Choroid plexus epithelial cell (primary cell): ENCODE results near the gene XXYLT1.
"Not testable (repeated sequence)": the region's sequence is repeated elsewhere in the genome, so short reads cannot be mapped to it uniquely, and the experiment has no call there.

Experiments used
- DNase-seq: peaks from one replicate; pipeline ENCODE4 v3.0.0-alpha.2; 2010; ENCODE audit warnings: low read depth
- H3K4me3 ChIP-seq: 2 replicates; pipeline ENCODE4 v1.5.1; 2011; ENCODE audit warnings: low read depth, mild to moderate bottlenecking, control low read depth, low read length, moderate library complexity
- TF ChIP-seq, protein P1 (sequence below): conservative IDR thresholded peaks from 2 replicates; pipeline ENCODE4 v1.5.1; 2011; ENCODE audit warnings: low read depth, mild to moderate bottlenecking, control low read depth, inconsistent platforms, low read length, moderate library complexity

Gene XXYLT1

GRCh38 chr3:195096484-195097330 is 174.3 kb downstream of the XXYLT1 start:
- no peak overlapping the region for H3K4me3 ChIP-seq
- TF ChIP-seq, protein P1, sequence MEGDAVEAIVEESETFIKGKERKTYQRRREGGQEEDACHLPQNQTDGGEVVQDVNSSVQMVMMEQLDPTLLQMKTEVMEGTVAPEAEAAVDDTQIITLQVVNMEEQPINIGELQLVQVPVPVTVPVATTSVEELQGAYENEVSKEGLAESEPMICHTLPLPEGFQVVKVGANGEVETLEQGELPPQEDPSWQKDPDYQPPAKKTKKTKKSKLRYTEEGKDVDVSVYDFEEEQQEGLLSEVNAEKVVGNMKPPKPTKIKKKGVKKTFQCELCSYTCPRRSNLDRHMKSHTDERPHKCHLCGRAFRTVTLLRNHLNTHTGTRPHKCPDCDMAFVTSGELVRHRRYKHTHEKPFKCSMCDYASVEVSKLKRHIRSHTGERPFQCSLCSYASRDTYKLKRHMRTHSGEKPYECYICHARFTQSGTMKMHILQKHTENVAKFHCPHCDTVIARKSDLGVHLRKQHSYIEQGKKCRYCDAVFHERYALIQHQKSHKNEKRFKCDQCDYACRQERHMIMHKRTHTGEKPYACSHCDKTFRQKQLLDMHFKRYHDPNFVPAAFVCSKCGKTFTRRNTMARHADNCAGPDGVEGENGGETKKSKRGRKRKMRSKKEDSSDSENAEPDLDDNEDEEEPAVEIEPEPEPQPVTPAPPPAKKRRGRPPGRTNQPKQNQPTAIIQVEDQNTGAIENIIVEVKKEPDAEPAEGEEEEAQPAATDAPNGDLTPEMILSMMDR = no peak
- DNase-seq = no peak

GRCh38 chr3:195096053-195096452 is 174.9 kb downstream of the XXYLT1 start:
- TF ChIP-seq, protein P1 = no peak
- no peak for DNase-seq
- H3K4me3 ChIP-seq = no peak overlapping the region

DNA sequence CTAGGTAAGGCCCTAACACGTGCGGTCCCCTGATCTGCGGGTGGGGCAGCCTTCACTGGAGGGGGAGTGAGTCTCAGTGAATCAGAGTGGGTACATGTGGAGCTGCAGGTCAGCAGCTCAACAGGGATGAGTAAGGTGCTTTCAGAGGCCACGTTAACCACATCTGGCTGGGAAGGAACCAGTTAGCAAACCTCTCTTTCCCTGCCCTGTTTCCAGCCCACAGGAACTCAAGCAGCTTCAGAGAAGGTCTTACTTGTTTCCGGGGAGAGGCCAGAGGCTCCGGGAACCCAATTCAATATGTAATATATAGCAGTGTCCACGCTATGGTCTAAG is 175.3 kb downstream of the XXYLT1 start:
- DNase-seq = no peak
- no peak overlapping the region for H3K4me3 ChIP-seq
- TF ChIP-seq, protein P1 = no peak

DNA sequence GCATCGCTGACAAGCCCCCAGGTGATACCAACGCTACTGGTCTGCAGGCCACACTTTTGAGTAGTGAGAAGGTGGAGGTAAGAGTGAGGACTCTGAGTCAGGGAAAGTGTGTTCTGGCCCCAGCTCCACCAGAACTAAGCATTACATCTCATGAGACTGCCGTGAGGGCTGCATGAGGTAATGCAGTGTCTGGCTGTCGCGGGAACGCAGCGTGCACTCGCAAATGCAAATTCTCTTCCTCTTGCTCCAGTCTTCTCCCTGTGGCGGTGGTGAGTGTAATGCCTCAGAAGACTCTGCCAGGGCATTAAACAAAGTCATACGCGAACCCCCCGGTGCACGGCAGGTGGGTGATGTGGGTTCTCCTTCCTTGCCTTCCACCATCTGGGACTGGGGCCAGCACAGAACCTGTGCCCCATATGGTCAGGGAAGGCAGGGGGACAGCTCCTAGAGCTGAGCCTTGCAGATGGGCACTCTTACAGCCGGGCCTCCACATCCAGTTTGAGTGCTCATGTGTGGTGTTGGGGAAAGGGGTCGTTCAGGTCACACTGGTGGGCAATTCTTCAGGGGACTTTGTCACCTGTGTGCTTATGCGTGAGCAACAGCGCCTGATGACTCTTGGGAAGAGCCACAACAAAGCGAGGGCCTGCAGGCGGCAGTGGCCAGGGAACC is 175.8 kb downstream of the XXYLT1 start:
- TF ChIP-seq, protein P1 = no peak

GRCh38 chr3:195094191-195094921 is 176.6 kb downstream of the XXYLT1 start:
- no peak overlapping the region for H3K4me3 ChIP-seq
- no peak for DNase-seq
- TF ChIP-seq, protein P1 = no peak

More for the DNA sequence above, 175.8 kb downstream of the XXYLT1 start:
- no peak overlapping the region for H3K4me3 ChIP-seq
- DNase-seq = no peak

DNA sequence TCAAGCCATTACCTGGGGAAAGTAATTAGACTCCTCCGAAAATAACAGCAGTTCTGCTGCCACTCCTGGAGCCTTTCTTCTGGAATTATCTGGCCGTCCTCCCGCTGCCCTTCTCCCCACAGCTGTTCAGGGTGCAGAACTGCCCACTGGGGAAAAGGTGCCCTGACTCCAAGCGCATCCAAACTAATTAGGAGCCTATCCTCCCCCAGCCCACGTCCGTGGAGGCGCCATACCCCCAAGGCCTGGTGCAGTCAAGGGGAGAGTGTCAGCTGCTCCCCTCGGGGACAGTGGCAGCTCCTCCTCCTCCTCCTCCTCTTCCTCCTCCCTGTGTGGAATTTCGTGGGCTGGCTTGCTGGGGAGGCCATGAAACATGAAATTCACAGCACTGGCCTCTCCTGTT is 177.2 kb downstream of the XXYLT1 start:
- H3K4me3 ChIP-seq = no peak overlapping the region
- no peak for DNase-seq
- TF ChIP-seq, protein P1 = no peak

- H3K4me3 ChIP-seq = peak overlapping the region; percentile 29
- not testable (repeated sequence) for DNase-seq
Observed at GRCh38 chr3:195087840-195088601, 182.9 kb downstream of the XXYLT1 start.
